Left hindlimb (tissue), 1 donor: ENCODE measurements around the gene MRPS18B.
"Not testable (repeated sequence)": the region's sequence is repeated elsewhere in the genome, so short reads cannot be mapped to it uniquely, and the experiment has no call there.

Experiments used
- DNase-seq: peaks from one replicate; pipeline ENCODE4 v3.0.0-alpha.2; 2018

MRPS18B gene

DNA sequence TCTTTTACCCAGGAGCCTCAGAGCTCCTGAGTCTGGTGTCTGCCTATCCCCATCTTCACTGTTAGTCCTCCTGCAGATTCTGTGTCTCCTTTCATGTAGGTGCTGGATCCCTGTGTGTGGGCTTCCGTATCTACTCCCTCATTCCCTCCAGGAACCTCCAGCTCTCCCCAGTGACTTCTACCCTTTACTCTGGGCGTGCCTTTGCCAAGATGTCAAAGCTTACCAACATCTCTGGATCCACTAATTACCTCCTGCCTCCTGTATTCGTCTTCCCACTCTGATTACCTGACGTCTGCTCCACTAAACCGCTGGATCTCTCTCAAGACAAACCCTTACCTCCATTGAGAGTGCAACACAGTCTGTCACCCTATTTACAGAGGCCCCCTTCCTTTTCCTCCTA, 27.1 kb downstream of the MRPS18B start:
- no peak for DNase-seq

DNA sequence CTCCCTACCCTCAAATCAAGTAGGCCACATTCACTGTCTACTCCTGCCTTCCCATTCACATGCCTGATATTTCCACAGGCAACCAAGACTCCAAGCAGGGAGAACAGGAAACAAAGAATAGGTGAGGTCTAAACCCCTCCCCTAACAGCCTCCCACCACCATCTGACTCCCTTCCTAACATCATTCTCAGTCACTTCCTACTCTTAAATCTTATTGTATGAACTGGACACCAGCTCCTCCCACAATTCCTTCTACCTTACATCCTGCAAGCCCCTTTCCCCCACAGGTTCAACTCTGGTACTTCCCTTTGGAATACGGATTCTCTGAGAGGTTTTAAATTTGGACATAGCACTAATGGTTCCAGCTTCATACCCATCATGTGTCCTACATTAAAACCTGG, 28.3 kb downstream of the MRPS18B start:
- DNase-seq, result no peak

DNA sequence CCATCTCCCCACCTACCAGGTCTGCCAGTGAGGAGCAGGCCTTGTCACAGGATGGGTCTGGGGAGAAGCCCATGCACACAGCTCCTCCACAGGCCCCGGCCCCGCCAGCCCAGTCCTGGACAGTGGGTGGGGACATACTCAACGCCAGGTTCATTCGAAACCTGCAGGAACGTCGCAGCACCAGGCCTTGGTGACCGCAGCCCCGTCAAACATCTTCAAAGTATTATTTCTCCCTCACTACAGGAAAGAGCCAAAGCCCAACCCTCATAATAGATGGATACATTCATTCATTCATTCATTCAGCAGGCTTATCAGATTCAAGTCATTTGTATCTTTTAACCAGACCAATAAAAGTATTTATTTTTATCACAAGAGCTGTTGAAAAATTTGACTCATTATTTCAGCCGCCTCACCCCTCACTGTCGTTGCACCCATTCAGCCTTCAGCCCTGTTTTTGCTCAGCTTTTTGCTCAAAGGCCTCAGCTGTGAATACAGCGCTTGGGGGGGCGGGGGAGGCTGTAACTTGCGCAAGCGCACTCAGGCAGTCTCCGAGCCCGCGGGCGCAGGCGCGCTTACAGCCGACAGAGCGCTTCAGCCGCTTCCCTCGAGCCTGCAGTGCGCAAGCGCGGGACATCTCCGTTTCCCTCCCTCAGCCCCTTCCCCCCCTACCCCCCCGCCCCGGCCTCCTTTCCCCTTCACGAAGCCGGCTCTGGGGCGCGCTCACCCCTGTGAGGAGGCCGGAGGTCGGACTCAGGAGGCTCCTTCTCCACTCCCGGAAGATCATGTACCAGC, 29.0 kb downstream of the MRPS18B start, which contains the start of gene C6orf136:
Gene C6orf136, plus strand, starts transcription at position 684 of the 792 bp plus-strand sequence. Its CDS starts 99 bp downstream, at position 783.
- DNase-seq, result peak; percentile 95

DNA sequence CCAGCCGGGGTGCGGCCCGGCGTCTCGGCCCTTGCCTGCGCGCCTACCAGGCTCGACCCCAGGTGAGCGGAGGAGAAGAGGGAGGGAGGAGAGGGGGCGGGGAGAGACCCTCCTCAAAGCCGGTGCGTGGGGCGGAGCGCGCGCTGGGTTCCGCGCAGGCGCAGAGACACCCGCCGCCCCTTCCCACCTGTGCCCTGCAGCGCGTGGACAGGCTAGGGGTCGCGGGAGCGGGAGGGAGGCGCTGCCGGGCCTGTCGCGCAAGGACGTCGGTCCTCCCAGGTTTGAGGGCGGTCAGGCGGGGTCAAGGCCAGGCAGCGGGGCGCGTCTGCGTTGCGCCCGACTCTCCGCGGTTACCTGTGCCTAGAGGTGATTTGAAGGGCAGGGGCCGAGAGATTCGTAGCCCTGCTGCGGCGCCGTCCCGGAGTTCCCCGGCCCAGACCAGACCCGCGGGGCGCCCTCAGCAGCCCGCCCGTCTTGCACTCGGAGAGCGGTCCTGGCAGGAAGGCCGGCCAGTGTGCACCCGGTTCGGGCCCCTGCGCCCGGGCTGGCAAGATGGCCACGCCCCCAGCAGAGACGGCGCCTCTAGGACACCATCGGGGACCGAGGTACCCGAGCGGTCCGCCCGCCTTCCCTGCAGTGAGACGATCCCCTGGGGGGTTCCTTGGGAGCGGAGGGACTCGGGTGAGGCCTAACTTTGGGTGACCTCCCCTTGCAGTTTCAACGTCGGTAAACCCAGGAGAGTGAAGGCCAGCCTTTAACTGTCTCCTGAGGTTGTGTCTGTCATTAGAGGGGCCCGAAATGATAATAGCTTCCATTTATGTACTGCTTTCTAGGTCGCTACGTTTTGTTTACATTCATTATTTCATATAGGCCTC, 29.8 kb downstream of the MRPS18B start:
- DNase-seq, result peak; percentile 73

DNA sequence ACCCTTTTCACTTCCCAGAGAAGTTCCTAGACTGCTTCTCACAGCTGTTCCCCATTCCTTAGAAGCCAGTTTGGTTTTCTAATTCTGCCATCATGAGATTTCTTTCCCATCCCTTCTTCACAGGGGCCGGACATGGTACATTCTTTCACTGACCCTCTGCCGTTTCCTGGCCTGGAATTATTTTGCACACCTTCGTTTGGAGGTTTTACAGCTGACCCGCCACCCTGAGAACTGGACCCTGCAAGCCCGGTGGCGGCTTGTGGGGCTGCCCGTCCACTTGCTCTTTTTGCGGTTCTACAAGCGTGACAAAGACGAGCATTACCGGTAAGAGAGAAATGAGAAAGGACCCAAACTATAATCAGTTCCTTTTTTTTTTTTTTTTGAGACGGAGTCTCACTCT, 33.5 kb downstream of the MRPS18B start:
- DNase-seq, result no peak

DNA sequence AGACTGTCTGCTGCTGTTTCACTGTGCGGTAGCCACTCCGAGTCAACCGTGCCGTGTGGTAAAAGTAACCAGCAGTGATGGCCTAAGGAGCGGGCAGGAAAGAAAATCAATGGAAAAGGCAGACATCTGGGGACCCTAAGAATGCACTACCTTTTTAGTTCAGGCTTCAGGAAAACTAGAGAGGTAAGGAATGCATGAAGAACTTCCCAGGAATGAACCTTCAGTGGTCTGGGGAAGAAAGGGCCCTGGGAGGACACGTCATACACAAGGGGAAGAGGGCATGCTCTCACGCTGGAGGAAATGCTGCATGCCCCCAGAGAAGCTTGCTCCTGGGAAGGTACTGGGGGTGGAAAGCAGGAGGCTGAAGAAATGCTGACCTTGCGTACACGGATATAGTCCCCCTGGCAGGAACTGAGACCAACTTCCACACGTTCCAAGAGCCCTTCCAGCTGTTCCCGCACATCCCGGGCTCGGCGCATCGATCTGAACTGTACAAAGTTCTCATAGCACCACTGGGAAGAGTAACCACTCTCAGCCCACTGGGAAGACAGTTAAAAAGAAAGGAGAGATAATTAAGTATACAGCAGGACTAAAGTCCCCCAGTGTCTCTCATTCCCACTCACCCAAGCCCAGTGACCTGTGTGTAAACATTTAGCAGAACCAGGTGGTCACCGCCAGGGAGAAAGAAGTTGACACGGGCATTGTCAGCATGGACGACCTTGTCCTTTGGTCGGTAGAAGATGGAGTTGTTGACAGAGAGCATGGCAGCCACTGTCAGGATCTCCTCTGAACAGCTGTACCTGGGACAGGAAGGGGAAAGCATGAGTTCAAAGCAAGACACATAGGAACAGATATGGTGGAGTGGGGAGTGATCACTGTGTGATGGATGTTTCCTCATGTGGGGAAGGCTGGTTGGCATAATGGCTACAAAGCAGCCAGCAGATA, 37.4 kb downstream of the MRPS18B start:
- no peak for DNase-seq

DNA sequence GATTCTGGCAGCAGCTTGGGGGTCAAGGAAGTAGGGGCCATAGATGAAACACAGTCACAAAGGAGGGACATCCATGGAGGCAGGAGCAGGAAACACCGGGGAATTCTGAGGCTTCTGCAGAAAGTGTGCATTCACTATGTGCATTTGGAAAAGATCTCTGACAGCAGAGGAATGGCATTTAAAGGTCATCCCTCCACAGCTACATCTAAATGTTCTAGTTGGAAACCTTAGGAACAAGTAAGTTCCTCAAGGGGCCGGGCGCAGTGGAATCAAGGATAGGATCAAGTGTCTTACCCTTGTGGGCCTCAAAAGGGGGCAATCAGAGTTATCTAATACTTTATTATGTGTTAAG, 38.1 kb downstream of the MRPS18B start:
- no peak for DNase-seq

DNA sequence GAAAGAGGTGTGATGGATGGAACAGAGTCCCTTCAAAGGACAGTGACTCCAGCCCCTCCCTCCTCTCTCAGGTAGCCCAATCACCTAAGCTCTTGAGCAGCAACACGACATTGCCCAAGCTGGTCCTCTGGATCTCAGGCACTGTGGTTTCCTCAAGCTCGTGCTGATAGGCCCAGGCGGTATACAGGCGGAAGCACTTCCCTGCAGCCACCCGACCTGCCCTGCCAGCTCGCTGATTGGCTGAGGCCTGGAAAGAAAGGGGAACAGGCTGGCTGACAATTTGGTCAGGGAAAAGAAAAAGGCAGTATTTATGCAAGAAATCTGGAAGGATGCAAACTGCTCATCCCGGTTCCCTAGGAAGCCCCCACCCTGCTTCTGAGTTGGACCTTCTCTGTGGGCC, 38.9 kb downstream of the MRPS18B start:
- no peak for DNase-seq

DNA sequence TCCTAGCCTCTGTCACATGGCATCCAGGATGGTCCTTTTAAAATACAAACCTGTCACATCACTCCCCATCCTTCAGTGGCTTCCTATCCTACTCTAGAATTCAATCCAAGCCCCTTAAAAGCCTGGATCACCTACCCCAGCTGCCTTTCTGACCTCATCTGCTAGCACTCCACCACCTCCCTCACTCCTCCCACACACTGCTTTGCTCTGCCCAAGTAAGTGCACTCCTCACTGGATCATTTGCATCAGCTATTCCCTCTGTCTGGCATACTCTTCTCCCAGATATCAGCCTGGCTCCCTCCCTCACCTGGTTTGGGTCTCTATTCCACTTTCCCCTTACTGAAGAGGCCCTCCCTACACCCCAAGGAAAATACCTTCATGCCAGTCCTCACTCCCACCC, 39.8 kb downstream of the MRPS18B start:
- DNase-seq, result no peak

DNA sequence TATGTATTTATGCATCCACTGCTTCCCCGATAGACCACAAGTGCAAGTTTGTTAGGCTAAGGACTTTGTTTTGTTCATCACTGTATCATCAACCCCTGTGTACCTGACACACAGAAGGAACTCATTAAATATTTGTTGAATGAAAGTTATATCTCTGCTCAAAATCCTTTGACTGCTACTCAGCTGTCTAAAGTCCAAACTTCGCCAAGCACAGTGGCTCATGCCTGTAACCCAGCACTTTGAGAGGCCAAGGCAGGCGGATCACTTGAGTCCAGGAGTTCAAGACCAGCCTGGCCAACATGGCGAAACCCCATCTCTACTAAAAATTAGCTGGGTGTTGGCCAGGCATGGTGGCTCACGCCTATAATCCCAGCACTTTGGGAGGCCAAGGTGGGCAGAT, 40.3 kb downstream of the MRPS18B start:
- not testable (repeated sequence) for DNase-seq

DNA sequence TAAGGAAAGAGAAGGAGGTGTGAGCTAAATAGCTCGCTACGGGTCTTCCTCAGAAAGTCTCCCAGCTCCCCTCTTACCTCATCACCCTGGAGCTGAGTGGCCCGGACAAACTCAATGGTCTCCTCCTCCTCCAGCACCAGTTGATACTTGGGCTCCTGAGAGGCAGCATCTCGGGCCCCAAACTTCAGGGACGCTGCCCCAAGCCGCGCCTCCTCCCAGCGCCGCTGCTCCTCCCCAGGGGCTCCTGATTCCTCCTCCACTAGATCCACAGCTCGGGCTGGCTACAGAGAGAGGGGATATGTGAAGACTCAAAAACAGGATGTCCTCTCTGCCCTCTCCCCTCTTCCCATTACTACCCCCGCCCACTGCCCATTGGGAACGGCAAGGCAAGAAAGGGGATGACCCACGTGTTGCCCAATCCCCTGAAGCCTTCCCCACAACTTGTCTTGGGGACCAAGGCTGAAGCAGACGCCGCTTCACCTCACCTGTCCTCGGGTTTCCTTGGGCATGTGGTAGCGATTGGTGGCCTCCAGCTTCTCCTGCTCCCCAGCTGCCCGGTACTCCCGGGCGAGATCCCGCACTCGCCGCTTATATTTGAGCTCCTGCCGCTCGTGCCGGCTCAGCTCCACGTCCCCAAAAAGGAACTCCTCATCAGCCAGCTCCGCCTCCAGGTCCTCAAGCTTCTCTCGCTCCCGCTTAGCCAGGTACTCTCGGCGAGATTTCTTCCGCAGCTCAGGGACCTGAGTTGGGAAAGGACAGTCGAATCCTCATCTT, 47.5 kb downstream of the MRPS18B start:
- DNase-seq, result no peak

DNA sequence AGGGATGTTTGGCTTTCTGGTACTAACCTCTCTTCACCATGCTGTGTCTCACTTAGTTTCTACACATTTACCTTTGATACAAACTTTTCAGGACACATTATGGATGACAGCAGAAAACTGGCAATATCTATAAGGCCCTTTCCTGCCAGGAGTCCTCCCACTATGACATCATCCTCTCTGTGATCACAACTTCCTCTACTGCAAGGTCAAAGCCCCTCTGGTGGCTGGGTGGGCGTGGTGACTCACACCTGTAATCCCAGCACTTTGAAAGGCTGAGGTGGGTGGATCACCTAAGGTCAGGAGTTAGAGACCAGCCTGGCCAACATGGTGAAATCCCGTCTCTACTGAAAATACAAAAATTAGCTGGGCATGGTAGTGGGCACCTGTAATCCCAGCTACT, 48.7 kb downstream of the MRPS18B start:
- DNase-seq, result not testable (repeated sequence)

DNA sequence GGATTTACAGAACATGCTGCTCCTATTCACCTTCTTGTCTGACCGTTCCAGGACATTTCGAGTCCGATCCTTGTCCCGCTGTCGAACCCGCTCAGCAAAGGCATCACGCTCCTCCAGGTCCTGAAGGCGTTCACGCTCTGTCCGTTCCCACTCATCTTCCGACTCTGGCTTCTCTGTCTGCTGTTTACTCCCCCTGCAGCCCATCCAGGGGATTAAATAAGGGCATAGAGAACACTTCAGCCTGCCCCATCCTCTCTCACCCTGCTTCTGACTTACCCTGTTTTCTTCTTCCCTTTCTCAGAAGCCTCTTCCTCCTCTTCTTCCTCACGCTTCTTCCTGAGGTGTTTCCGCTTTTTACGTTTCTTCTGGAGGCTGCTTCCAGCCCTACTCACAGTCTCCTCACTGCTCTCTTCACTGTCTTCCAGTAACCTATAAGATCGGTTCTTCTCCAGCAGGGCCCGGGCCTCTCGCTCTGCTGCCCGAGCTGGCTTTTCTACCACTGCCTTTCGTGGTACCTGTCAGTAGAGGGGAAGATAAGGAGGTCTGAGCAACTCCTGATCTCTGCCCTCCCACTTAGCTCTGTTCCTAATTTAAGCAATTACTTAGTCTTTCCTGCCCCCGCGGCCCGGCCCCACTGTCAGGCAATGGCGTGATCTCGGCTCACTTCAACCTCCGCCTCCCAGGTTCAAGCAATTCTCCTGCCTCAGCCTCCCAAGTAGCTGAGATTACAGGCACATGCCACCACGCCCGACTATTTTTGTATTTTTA, 53.3 kb downstream of the MRPS18B start:
- DNase-seq, result no peak

DNA sequence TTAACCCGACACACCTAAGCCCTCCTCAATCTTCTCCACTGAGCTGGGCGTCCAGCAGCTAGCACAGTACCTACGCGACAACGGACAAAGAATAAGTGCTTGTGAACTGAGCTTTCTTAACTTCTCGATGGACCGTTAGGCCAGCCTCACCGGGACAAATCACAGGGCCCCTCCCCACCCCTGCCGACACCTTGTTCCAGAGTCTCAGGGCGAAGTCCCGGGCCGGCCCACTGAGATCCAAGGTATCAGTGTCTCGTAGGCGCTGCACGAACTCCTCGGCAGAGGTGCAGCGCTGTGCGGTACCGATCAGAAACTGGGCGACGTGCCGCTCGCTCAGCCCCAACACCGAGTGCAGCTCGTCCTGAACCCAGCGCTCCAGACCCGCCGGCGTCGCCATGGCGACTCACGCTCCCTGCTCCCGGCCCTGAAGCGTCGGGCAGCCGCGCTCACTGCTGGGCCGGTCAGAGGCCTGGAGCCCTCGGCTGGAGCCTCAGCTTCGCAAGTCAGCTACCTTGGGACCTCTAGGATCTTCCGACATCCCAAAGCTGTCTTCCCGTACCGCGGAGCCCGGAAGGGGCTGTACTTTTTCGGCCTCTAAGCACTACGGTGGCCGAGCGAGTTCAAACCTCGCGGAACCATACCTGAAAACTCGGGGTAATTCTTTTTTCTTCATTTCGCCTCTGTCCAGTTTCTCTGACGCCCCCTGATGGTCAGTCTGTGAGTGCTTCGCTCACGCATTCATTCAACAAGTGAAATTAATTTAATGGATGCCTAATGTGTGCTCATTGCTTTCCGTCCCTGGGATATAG, 55.0 kb downstream of the MRPS18B start, which contains the start of gene DHX16:
Gene DHX16, minus strand, starts transcription at position 562 of the 809 bp plus-strand sequence. Its CDS starts 165 bp downstream, at position 397.
- DNase-seq, result peak; percentile 96
